Epithelial cell of proximal tubule (primary cell): ENCODE data around the gene PLCL1. TPM values are rescaled to one million over a fixed set of nuclear protein-coding genes. Genes with fewer than 3 reads are reported as not detected.

Source experiments
- DNase-seq: peaks from one replicate; pipeline ENCODE4 v3.0.0-alpha.2; 2011; ENCODE audit warnings: low read depth
- H3K4me3 ChIP-seq: 2 replicates; pipeline ENCODE4 v1.5.1; 2011; ENCODE audit warnings: low read depth, mild to moderate bottlenecking, low read length
- CTCF ChIP-seq: conservative IDR thresholded peaks from 2 replicates; pipeline ENCODE4 v1.5.1; 2012; ENCODE audit warnings: low read depth, mild to moderate bottlenecking, low read length
- total RNA-seq: library from RNA; depleted of rRNA; stranded (reverse); fragments of >200 nt; gene quantifications from 2 replicates; pipeline ENCODE4 v1.2.3, GENCODE V29; 2015

PLCL1 gene
- total RNA-seq, 1 donor from 2014 or later = not detected

- TF ChIP-seq CTCF = no peak
- H3K4me3 ChIP-seq = no peak overlapping the region
- no peak for DNase-seq
Observed at GRCh38 chr2:198101688-198102087, 297.3 kb downstream of the PLCL1 start.

GRCh38 chr2:198102120-198102519 is 297.7 kb downstream of the PLCL1 start:
- no peak for TF ChIP-seq CTCF
- no peak for DNase-seq

GRCh38 chr2:198102856-198103255 is 298.5 kb downstream of the PLCL1 start:
- H3K4me3 ChIP-seq = no peak overlapping the region
- no peak for DNase-seq
- no peak for TF ChIP-seq CTCF

More at GRCh38 chr2:198102120-198102519, 297.7 kb downstream of the PLCL1 start:
- no peak overlapping the region for H3K4me3 ChIP-seq

GRCh38 chr2:198106621-198107385 is 302.4 kb downstream of the PLCL1 start:
- H3K4me3 ChIP-seq = no peak overlapping the region
- TF ChIP-seq CTCF = no peak
- DNase-seq = no peak

GRCh38 chr2:198113316-198113715 is 308.9 kb downstream of the PLCL1 start:
- no peak overlapping the region for H3K4me3 ChIP-seq
- TF ChIP-seq CTCF = no peak
- no peak for DNase-seq

- DNase-seq = no peak
- H3K4me3 ChIP-seq = no peak overlapping the region
- no peak for TF ChIP-seq CTCF
Observed at GRCh38 chr2:198114064-198114463, 309.7 kb downstream of the PLCL1 start.

- TF ChIP-seq CTCF = no peak
- H3K4me3 ChIP-seq = no peak overlapping the region
- DNase-seq = no peak
Observed at GRCh38 chr2:198115201-198115600, 310.8 kb downstream of the PLCL1 start.
